Measurements from ENCODE around the gene GNG2.
A peak's percentile ranks its signal among the peaks of the same experiment; 100 is the strongest.

Gene GNG2

GRCh38 chr14:51856792-51857296 is 3.6 kb upstream of the GNG2 start:
- DNase-seq, result no peak

- no peak for DNase-seq
Observed at GRCh38 chr14:51859131-51859530, 1.3 kb upstream of the GNG2 start.

GRCh38 chr14:51860825-51861499 is 550 bp downstream of the GNG2 start:
- DNase-seq, result no peak

- DNase-seq, result no peak
Observed at GRCh38 chr14:51862176-51862796, 1.9 kb downstream of the GNG2 start.

- no peak for DNase-seq
Observed at GRCh38 chr14:51862860-51863259, 2.4 kb downstream of the GNG2 start.

GRCh38 chr14:51865953-51866747 is 5.7 kb downstream of the GNG2 start:
- no peak for DNase-seq

GRCh38 chr14:51867741-51868140 is 7.3 kb downstream of the GNG2 start:
- DNase-seq, result no peak

- no peak for DNase-seq
Observed at GRCh38 chr14:51868405-51868804, 8.0 kb downstream of the GNG2 start.

- no peak for DNase-seq
Observed at GRCh38 chr14:51869411-51870100, 9.1 kb downstream of the GNG2 start.

- DNase-seq, result no peak
Observed at GRCh38 chr14:51870606-51871005, 10.2 kb downstream of the GNG2 start.

- no peak for DNase-seq
Observed at GRCh38 chr14:51871846-51872245, 11.4 kb downstream of the GNG2 start.

GRCh38 chr14:51872396-51872795 is 12.0 kb downstream of the GNG2 start:
- DNase-seq, result no peak

GRCh38 chr14:51873221-51873893 is 12.9 kb downstream of the GNG2 start:
- peak; percentile 51 for DNase-seq

GRCh38 chr14:51877810-51878209 is 17.4 kb downstream of the GNG2 start:
- no peak for DNase-seq

- DNase-seq, result no peak
Observed at GRCh38 chr14:51879170-51879569, 18.8 kb downstream of the GNG2 start.

- DNase-seq, result no peak
Observed at GRCh38 chr14:51880835-51881580, 20.6 kb downstream of the GNG2 start.

GRCh38 chr14:51881636-51882035 is 21.2 kb downstream of the GNG2 start:
- no peak for DNase-seq

- DNase-seq, result no peak
Observed at GRCh38 chr14:51883232-51883631, 22.8 kb downstream of the GNG2 start.

GRCh38 chr14:51884086-51884927 is 23.9 kb downstream of the GNG2 start:
- DNase-seq, result no peak

GRCh38 chr14:51889851-51890250 is 29.4 kb downstream of the GNG2 start:
- no peak for DNase-seq

GRCh38 chr14:51894250-51894649 is 33.8 kb downstream of the GNG2 start:
- DNase-seq, result no peak
